HG02970 (cell line): Measurements from ENCODE around the gene EMD.
"Not testable (repeated sequence)": the region's sequence is repeated elsewhere in the genome, so short reads cannot be mapped to it uniquely, and the experiment has no call there.

Experiments
- ATAC-seq: cut with Tn5 transposase; IDR thresholded peaks from one replicate; pipeline ENCODE4 v1.9.1; 2021; ENCODE audit warnings: mild to moderate bottlenecking, moderate library complexity, moderate number of reproducible peaks; ENCODE audit not compliant: unreplicated experiment, low FRiP score

EMD gene

GRCh38 chrX:154378799-154379568, at the start of gene EMD:
EMD (plus strand) TSS chrX:154379295; CDS start chrX:154379485, 190 bp downstream.
- ATAC-seq, result peak; percentile 77

- no peak for ATAC-seq
These were observed 46.5 kb upstream of the EMD start for GRCh38 chrX:154332561-154332960.

- ATAC-seq, result no peak
These were observed 46.0 kb upstream of the EMD start for GRCh38 chrX:154333116-154333515.

- ATAC-seq, result no peak
These were observed 45.2 kb upstream of the EMD start for GRCh38 chrX:154333837-154334271.

GRCh38 chrX:154334496-154334895, 44.6 kb upstream of the EMD start:
- ATAC-seq, result no peak

- ATAC-seq, result peak; percentile 59
These were observed 37.4 kb upstream of the EMD start for GRCh38 chrX:154341399-154342298.

GRCh38 chrX:154343063-154343462, 36.0 kb upstream of the EMD start:
- ATAC-seq, result not testable (repeated sequence)

- peak; percentile 27 for ATAC-seq
These were observed 35.5 kb upstream of the EMD start for GRCh38 chrX:154343620-154344019.

- no peak for ATAC-seq
These were observed 31.0 kb upstream of the EMD start for GRCh38 chrX:154348114-154348531.

- no peak for ATAC-seq
These were observed 30.3 kb upstream of the EMD start for GRCh38 chrX:154348646-154349358.

- ATAC-seq, result no peak
These were observed 29.6 kb upstream of the EMD start for GRCh38 chrX:154349359-154349935.

GRCh38 chrX:154349979-154350378, 29.1 kb upstream of the EMD start:
- ATAC-seq, result no peak

- no peak for ATAC-seq
These were observed 28.5 kb upstream of the EMD start for GRCh38 chrX:154350429-154351182.

GRCh38 chrX:154351183-154352011, 27.7 kb upstream of the EMD start:
- ATAC-seq, result no peak

- ATAC-seq, result no peak
These were observed 27.1 kb upstream of the EMD start for GRCh38 chrX:154352012-154352401.

GRCh38 chrX:154352466-154352865, 26.6 kb upstream of the EMD start:
- ATAC-seq, result no peak

GRCh38 chrX:154353172-154353843, 25.8 kb upstream of the EMD start:
- ATAC-seq, result no peak

GRCh38 chrX:154354013-154354412, 25.1 kb upstream of the EMD start:
- no peak for ATAC-seq
